ENCODE data around the gene HDAC8.

DNA sequence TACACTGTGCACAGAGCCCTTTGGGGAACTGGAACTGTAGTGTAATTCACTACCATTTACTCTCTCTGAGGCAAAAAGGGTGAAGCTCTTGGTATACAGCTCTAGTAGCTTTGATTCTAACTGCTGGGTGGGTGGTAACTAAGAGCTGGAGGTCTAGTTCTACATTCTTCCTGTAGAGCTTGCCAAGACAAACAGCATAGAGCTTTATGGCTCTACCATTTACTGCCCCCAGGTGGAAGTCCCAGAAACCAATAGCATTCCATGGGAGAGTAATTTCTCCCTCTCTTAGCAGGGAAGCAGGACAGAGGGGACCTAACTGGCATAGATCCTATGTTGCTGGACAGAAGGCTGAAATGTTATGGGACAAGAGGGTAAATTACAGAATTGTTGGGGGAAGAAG is 26.7 kb downstream of the HDAC8 start:
- TF ChIP-seq, protein P1, sequence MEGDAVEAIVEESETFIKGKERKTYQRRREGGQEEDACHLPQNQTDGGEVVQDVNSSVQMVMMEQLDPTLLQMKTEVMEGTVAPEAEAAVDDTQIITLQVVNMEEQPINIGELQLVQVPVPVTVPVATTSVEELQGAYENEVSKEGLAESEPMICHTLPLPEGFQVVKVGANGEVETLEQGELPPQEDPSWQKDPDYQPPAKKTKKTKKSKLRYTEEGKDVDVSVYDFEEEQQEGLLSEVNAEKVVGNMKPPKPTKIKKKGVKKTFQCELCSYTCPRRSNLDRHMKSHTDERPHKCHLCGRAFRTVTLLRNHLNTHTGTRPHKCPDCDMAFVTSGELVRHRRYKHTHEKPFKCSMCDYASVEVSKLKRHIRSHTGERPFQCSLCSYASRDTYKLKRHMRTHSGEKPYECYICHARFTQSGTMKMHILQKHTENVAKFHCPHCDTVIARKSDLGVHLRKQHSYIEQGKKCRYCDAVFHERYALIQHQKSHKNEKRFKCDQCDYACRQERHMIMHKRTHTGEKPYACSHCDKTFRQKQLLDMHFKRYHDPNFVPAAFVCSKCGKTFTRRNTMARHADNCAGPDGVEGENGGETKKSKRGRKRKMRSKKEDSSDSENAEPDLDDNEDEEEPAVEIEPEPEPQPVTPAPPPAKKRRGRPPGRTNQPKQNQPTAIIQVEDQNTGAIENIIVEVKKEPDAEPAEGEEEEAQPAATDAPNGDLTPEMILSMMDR (IDR thresholded peaks at IDR 0.05): peak; percentile 12; the same call in 1 of the 2 replicates
- TF ChIP-seq POLR2AphosphoS5 (IDR thresholded peaks at IDR 0.05; ENCODE audit: low read depth, low read length) (no peak), SIN3A (IDR thresholded peaks at IDR 0.05; ENCODE audit: borderline replicate concordance, insufficient read depth, low read depth, low read length) (no peak), TCF7L2 (IDR thresholded peaks at IDR 0.05; ENCODE audit: low read depth, low read length) (no peak)
- TF ChIP-seq, protein P2, sequence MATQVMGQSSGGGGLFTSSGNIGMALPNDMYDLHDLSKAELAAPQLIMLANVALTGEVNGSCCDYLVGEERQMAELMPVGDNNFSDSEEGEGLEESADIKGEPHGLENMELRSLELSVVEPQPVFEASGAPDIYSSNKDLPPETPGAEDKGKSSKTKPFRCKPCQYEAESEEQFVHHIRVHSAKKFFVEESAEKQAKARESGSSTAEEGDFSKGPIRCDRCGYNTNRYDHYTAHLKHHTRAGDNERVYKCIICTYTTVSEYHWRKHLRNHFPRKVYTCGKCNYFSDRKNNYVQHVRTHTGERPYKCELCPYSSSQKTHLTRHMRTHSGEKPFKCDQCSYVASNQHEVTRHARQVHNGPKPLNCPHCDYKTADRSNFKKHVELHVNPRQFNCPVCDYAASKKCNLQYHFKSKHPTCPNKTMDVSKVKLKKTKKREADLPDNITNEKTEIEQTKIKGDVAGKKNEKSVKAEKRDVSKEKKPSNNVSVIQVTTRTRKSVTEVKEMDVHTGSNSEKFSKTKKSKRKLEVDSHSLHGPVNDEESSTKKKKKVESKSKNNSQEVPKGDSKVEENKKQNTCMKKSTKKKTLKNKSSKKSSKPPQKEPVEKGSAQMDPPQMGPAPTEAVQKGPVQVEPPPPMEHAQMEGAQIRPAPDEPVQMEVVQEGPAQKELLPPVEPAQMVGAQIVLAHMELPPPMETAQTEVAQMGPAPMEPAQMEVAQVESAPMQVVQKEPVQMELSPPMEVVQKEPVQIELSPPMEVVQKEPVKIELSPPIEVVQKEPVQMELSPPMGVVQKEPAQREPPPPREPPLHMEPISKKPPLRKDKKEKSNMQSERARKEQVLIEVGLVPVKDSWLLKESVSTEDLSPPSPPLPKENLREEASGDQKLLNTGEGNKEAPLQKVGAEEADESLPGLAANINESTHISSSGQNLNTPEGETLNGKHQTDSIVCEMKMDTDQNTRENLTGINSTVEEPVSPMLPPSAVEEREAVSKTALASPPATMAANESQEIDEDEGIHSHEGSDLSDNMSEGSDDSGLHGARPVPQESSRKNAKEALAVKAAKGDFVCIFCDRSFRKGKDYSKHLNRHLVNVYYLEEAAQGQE (IDR thresholded peaks at IDR 0.05; ENCODE audit: insufficient read depth in 1 of 2, low read depth in 2 of 2, low read length in 1 of 2): no peak
